GM19043 (cell line): Measurements from ENCODE around the gene PKIG.
A peak's percentile ranks its signal among the peaks of the same experiment; 100 is the strongest.
"Not testable (repeated sequence)": the region's sequence is repeated elsewhere in the genome, so short reads cannot be mapped to it uniquely, and the experiment has no call there.

Experiments used
- ATAC-seq: cut with Tn5 transposase; IDR thresholded peaks from one replicate; pipeline ENCODE4 v1.9.1; 2021; ENCODE audit warnings: low read depth; ENCODE audit not compliant: unreplicated experiment

Gene PKIG

DNA sequence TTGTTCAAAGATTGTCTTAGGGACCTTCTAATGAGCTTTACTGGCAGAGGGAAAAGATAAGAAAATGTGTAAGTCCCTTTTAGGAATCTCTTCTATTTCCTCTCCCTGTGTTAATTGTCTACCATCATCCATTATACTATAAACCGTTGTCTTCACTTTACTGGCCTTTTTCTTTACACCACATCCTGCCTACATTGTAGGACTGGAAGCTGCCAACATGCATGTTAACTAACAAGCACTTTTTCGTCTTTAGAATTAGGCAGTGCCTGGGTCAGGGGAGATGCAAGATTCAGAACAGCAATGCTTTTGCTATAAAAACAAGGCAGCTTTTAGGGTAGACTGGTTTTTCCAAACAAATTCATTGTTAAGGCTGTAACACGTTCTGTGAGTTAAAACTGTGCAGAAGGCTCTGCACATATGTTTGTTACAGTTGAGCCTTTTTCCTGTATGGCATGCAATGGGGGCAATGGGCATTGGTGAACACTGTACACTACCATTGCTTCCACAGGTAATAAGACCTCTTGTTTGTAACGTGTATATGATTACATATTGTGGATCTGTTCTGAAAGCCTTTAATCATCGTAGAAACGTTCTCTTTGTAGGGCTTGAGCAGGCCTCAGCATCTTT, 10.9 kb upstream of the PKIG start:
- no peak for ATAC-seq

GRCh38 chr20:44572551-44573500, 9.6 kb upstream of the PKIG start:
- ATAC-seq: no peak

- no peak for ATAC-seq
Measured at GRCh38 chr20:44573501-44573869, 8.9 kb upstream of the PKIG start.

GRCh38 chr20:44574372-44574771, 8.0 kb upstream of the PKIG start:
- no peak for ATAC-seq

DNA sequence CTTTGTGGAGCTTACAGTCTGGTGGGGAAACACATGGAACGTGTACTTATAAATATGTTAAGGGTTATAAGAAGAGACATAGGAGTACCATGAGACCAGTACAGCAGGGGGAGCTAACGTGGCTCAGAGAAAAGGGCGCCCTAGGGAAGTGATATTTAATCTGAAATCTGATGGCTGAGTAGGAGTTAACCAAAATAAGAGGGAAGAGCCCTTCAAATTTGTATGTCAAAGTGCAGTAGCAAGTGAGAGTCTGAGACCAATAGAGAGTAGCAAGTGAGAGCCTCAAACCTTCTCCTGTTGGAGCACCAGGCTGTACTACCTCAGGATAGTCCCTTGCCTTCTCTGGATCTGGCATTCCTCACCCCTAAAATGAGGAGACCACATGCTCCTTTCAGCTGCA, 6.1 kb upstream of the PKIG start:
- no peak for ATAC-seq

- ATAC-seq: no peak
Measured at GRCh38 chr20:44579313-44580081, 2.9 kb upstream of the PKIG start.

DNA sequence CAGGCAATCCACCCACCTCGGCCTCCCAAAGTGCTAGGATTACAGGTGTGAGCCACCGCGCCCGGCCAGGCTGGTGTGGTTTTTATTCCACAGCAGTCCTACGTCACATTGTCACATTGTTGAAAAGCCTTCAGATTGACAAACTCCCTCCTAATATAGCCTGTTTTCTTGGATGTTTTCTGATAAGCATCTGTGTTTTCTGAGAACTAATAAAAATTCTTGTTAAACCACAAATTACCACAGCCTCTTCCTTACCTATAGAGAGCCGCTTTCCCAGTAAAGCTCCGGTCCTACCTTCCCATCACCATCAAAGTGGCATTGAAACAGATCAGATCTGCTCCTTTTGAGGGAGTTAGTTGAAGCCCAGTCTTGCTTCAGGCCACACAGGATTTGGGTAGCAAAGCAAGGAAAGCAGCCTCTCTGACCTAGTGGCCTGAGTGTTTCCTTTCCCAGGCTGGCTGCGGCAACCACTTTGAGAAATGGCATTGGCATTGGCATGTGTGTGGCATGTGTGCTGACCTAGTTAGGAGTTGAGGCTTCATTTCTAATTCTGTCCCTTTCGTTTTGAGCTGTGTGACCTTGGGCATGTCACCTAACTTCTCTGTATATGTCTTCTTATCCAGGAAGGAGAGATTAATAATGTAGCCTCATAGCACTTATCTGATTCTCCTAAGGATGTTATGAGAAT, 1.7 kb upstream of the PKIG start:
- no peak for ATAC-seq

- no peak for ATAC-seq
Measured at GRCh38 chr20:44581515-44581914, 864 bp upstream of the PKIG start.

DNA sequence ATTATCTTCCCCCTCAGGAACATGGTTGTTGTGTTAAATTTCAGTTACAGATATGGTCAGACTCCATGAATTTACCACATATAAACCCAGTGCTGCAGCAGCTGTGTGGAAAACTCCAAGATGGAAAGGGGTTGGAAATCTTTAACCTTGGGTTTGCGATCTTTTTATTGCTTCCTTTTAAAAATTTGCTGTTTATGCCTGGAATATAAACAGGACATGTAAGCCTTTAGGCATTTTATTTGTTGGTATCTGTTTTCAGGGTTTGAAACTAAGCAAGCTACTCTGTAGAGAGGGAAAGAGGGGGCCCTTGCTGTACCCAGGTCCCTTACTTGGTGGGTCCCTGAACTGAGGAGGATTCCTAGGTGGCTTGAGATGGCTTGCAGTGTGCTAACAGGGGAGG, 778 bp downstream of the PKIG start:
- no peak for ATAC-seq

- ATAC-seq: no peak
Measured at GRCh38 chr20:44584162-44584561, 1.8 kb downstream of the PKIG start.

- ATAC-seq: no peak
Measured at GRCh38 chr20:44585057-44585963, 2.9 kb downstream of the PKIG start.

GRCh38 chr20:44586289-44586911, 4.0 kb downstream of the PKIG start:
- ATAC-seq: peak; percentile 52

- no peak for ATAC-seq
Measured at GRCh38 chr20:44587035-44587980, 4.9 kb downstream of the PKIG start.

GRCh38 chr20:44588321-44588720, 5.9 kb downstream of the PKIG start:
- ATAC-seq: not testable (repeated sequence)

- no peak for ATAC-seq
Measured at GRCh38 chr20:44589537-44589936, 7.2 kb downstream of the PKIG start.

- no peak for ATAC-seq
Measured at GRCh38 chr20:44590980-44591778, 8.8 kb downstream of the PKIG start.

GRCh38 chr20:44592366-44592765, 10.0 kb downstream of the PKIG start:
- no peak for ATAC-seq
